ENCODE results near the gene OTOA.
"Not testable (repeated sequence)": the region's sequence is repeated elsewhere in the genome, so short reads cannot be mapped to it uniquely, and the experiment has no call there.

Gene OTOA

DNA sequence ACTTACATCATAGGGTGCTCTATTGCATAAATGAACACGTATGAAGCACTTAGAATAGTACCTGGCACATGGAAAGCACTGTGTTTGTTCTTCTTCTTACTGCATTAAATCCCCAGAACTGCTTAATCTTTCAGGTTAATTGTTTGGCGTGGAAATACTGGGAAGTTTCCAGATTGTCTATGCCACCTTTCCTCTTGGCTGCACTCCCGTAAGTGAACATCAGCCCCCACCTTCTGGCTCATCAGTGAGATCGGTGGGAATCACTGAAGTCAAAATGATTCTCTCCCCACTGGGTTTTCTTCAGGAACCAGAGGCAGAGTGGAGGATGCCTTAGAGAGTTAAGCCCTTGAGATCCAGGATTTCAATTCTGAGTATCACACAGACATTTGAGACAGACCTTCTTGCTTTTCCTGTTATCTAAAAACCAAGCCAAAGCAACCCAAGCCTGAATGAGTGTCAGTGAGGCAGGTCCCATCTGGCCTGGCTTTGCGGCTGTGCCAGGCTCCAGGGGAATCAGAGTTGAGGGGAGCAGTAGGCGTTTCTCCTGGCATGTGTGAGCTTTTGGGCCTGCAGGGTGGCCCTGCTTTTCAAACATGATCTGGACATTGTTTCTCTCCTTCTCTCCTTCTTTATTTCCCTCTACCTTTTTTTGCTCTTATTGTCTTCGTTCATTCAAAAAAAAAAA lies 59.1 kb downstream of the OTOA start:
- DNase-seq (no peak), ATAC-seq (ENCODE audit: insufficient read depth, low read depth) (no peak)
- Histone ChIP-seq H4K20me1 (ENCODE audit: insufficient read depth, low read length) (no peaks in the 10 kb centered on the region), H3K9ac (ENCODE audit: low read depth, low read length) (no peak overlapping the region), H2AFZ (ENCODE audit: low read depth, low read length) (no peak overlapping the region), H3K4me2 (ENCODE audit: insufficient read depth, low read length) (no peak overlapping the region), H3K4me1 (ENCODE audit: insufficient read depth, low read length) (no peaks in the 10 kb centered on the region), H3K79me2 (ENCODE audit: insufficient read depth, low read length) (no peaks in the 10 kb centered on the region), H3K4me3 (ENCODE audit: low read depth in 1 of 2, low read length in 2 of 2) (no peak overlapping the region), H3K36me3 (ENCODE audit: insufficient read depth, low read length) (no peaks in the 10 kb centered on the region), H3K9me3 (ENCODE audit: insufficient read depth, low read length, severe bottlenecking) (no peaks in the 10 kb centered on the region), H3K27me3 (ENCODE audit: insufficient read depth, low read length, poor library complexity) (peaks cover 4% of the 10 kb centered on the region), H3K27ac (ENCODE audit: low read length) (no peak overlapping the region)
- TF ChIP-seq EZH2 (IDR thresholded peaks at IDR 0.05; ENCODE audit: borderline replicate concordance, low read depth, low read length, severe bottlenecking) = no peak
- TF ChIP-seq, protein P1, sequence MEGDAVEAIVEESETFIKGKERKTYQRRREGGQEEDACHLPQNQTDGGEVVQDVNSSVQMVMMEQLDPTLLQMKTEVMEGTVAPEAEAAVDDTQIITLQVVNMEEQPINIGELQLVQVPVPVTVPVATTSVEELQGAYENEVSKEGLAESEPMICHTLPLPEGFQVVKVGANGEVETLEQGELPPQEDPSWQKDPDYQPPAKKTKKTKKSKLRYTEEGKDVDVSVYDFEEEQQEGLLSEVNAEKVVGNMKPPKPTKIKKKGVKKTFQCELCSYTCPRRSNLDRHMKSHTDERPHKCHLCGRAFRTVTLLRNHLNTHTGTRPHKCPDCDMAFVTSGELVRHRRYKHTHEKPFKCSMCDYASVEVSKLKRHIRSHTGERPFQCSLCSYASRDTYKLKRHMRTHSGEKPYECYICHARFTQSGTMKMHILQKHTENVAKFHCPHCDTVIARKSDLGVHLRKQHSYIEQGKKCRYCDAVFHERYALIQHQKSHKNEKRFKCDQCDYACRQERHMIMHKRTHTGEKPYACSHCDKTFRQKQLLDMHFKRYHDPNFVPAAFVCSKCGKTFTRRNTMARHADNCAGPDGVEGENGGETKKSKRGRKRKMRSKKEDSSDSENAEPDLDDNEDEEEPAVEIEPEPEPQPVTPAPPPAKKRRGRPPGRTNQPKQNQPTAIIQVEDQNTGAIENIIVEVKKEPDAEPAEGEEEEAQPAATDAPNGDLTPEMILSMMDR (IDR thresholded peaks at IDR 0.05; ENCODE audit: borderline replicate concordance, extremely low read depth, low read length, poor library complexity, severe bottlenecking) = no peak

DNA sequence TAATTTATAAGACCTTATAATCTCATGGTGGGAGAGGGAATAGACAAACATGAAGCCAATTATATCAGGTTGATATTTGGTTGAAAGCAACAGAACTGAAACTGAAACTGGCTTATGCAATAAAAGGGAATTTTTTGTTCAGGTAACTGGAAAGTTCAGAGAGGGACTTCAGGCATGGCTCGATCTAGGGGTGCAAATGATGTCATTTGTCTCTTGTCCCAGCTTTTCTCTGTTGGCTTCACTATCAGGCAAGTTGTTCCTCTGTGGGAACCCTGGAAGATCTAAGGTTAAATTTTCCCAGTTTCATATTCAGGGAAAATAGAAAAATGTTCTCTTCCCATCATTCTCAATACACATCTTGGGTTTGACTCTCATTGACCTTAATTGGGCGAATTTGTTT lies 59.8 kb downstream of the OTOA start:
- Histone ChIP-seq H3K9me3 (ENCODE audit: insufficient read depth, low read length, severe bottlenecking) (no peaks in the 10 kb centered on the region), H3K9ac (ENCODE audit: low read depth, low read length) (no peak overlapping the region), H3K79me2 (ENCODE audit: insufficient read depth, low read length) (no peaks in the 10 kb centered on the region), H3K4me3 (ENCODE audit: low read depth in 1 of 2, low read length in 2 of 2) (no peak overlapping the region), H3K27me3 (ENCODE audit: insufficient read depth, low read length, poor library complexity) (peaks cover 2% of the 10 kb centered on the region), H2AFZ (ENCODE audit: low read depth, low read length) (no peak overlapping the region), H3K36me3 (ENCODE audit: insufficient read depth, low read length) (no peaks in the 10 kb centered on the region), H3K4me1 (ENCODE audit: insufficient read depth, low read length) (no peaks in the 10 kb centered on the region), H3K4me2 (ENCODE audit: insufficient read depth, low read length) (no peak overlapping the region), H4K20me1 (ENCODE audit: insufficient read depth, low read length) (no peaks in the 10 kb centered on the region), H3K27ac (ENCODE audit: low read length) (no peak overlapping the region)
- TF ChIP-seq, protein P1 (IDR thresholded peaks at IDR 0.05; ENCODE audit: borderline replicate concordance, extremely low read depth, low read length, poor library complexity, severe bottlenecking) = no peak
- TF ChIP-seq EZH2 (IDR thresholded peaks at IDR 0.05; ENCODE audit: borderline replicate concordance, low read depth, low read length, severe bottlenecking) = no peak
- DNase-seq (no peak), ATAC-seq (ENCODE audit: insufficient read depth, low read depth) (no peak)

DNA sequence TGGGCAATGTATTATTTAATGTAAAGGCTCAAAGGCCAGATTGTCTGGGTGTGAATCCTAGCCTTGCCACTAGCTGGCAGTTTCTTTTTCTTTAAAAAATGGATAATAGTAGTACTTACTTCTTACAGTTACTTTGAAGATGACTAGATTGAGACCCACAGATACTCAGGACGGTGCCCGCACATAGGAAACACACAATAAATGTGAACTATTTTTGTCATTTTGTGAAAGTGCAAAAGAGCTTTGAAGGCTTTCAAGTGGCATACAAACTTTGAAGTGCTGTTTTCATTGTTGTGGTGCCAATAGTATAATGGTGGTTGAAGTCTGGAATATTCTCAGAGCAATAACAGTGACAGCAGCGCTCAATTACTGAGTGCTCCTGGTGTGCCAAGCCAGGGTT lies 63.6 kb downstream of the OTOA start:
- H4K20me1 ChIP-seq (ENCODE audit: insufficient read depth, low read length) = no peaks in the 10 kb centered on the region

DNA sequence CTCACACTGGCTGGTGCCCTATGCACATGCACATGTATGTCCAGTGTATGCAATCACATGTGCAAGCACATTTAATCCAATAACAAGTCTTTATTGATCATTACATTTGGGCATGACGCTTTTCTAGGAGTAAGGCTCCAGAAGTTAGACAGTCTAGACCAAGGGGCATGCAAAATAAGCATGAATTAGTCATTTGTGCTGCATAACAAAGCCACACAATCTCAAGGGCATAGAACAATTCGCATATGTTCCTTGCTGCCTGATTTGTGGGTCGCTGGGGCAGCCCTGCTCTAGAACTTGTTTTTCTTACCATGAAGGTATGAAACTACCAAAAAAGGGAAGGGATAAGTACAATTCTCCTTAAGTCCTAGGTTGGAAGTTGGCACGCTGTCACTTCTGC lies 67.5 kb downstream of the OTOA start:
- H2AFZ ChIP-seq (ENCODE audit: low read depth, low read length); H4K20me1 ChIP-seq (ENCODE audit: insufficient read depth, low read length); ATAC-seq (ENCODE audit: insufficient read depth, low read depth); H3K4me2 ChIP-seq (ENCODE audit: insufficient read depth, low read length); H3K27me3 ChIP-seq (ENCODE audit: insufficient read depth, low read length, poor library complexity); H3K9ac ChIP-seq (ENCODE audit: low read depth, low read length); H3K4me3 ChIP-seq (ENCODE audit: low read depth in 1 of 2, low read length in 2 of 2); H3K79me2 ChIP-seq (ENCODE audit: insufficient read depth, low read length); H3K27ac ChIP-seq (ENCODE audit: low read length); H3K4me1 ChIP-seq (ENCODE audit: insufficient read depth, low read length); H3K36me3 ChIP-seq (ENCODE audit: insufficient read depth, low read length); DNase-seq; H3K9me3 ChIP-seq (ENCODE audit: insufficient read depth, low read length, severe bottlenecking): not testable (repeated sequence)

More for the DNA sequence above, 63.6 kb downstream of the OTOA start:
- no peak overlapping the region for H3K4me3 ChIP-seq (ENCODE audit: low read depth in 1 of 2, low read length in 2 of 2)
- H3K9me3 ChIP-seq (ENCODE audit: insufficient read depth, low read length, severe bottlenecking) = no peaks in the 10 kb centered on the region
- ATAC-seq (ENCODE audit: insufficient read depth, low read depth) (no peak), DNase-seq (no peak)
- TF ChIP-seq, protein P1 (IDR thresholded peaks at IDR 0.05; ENCODE audit: borderline replicate concordance, extremely low read depth, low read length, poor library complexity, severe bottlenecking) = no peak
- no peak for TF ChIP-seq EZH2 (IDR thresholded peaks at IDR 0.05; ENCODE audit: borderline replicate concordance, low read depth, low read length, severe bottlenecking)
- H3K79me2 ChIP-seq (ENCODE audit: insufficient read depth, low read length) = no peaks in the 10 kb centered on the region
- H3K4me1 ChIP-seq (ENCODE audit: insufficient read depth, low read length) = no peaks in the 10 kb centered on the region
- H3K9ac ChIP-seq (ENCODE audit: low read depth, low read length) = no peak overlapping the region
- no peak overlapping the region for H2AFZ ChIP-seq (ENCODE audit: low read depth, low read length)
- H3K36me3 ChIP-seq (ENCODE audit: insufficient read depth, low read length) = no peaks in the 10 kb centered on the region
- no peak overlapping the region for H3K4me2 ChIP-seq (ENCODE audit: insufficient read depth, low read length)
- H3K27ac ChIP-seq (ENCODE audit: low read length) = no peak overlapping the region
- no peaks in the 10 kb centered on the region for H3K27me3 ChIP-seq (ENCODE audit: insufficient read depth, low read length, poor library complexity)

DNA sequence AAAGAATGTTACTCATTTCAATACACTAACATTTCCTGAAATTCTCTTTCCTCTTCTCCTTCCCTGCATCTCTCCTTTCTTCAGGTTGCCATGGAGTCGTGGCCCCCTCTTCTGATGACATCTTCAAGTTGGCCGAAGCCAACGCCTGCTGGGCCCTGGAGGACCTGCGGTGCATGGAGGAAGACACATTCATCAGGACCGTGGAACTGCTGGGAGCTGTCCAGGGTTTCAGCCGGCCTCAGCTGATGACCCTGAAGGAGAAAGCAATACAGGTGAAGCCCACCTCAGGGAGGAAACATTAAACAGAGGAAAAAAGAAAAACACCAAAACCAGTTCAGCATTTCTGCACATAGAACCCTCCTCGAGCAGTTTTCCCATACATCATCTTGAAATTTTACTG lies 76.9 kb downstream of the OTOA start:
- not testable (repeated sequence) for H3K9ac ChIP-seq (ENCODE audit: low read depth, low read length); H3K36me3 ChIP-seq (ENCODE audit: insufficient read depth, low read length); ATAC-seq (ENCODE audit: insufficient read depth, low read depth); H3K4me3 ChIP-seq (ENCODE audit: low read depth in 1 of 2, low read length in 2 of 2); H3K4me1 ChIP-seq (ENCODE audit: insufficient read depth, low read length); H2AFZ ChIP-seq (ENCODE audit: low read depth, low read length); H3K27me3 ChIP-seq (ENCODE audit: insufficient read depth, low read length, poor library complexity); H3K4me2 ChIP-seq (ENCODE audit: insufficient read depth, low read length); H4K20me1 ChIP-seq (ENCODE audit: insufficient read depth, low read length); H3K79me2 ChIP-seq (ENCODE audit: insufficient read depth, low read length); H3K27ac ChIP-seq (ENCODE audit: low read length); H3K9me3 ChIP-seq (ENCODE audit: insufficient read depth, low read length, severe bottlenecking); DNase-seq
